NB4 (cell line): ENCODE data around the gene NRXN3.

Source experiments
- DNase-seq: peaks from one replicate; pipeline ENCODE4 v3.0.0; 2010; ENCODE audit warnings: low read depth
- H3K4me3 ChIP-seq: one replicate; pipeline ENCODE4 v1.5.1; 2011; ENCODE audit warnings: mild to moderate bottlenecking, low read depth, low read length, moderate library complexity
- CTCF ChIP-seq: IDR thresholded peaks from one replicate; pipeline ENCODE4 v1.5.1; 2012; ENCODE audit warnings: low read depth, low read length
- MYC ChIP-seq: IDR thresholded peaks from 2 replicates; pipeline ENCODE4 v1.6.1; 2011; ENCODE audit warnings: low read depth, low read length
- POLR2A ChIP-seq: IDR thresholded peaks from 2 replicates; pipeline ENCODE4 v1.6.1; 2011; ENCODE audit warnings: mild to moderate bottlenecking; ENCODE audit not compliant: insufficient read length; ENCODE audit errors: extremely low read depth
- TF ChIP-seq, protein P1 (sequence below): IDR thresholded peaks from 2 replicates; pipeline ENCODE4 v1.6.1; 2011; ENCODE audit warnings: low read depth, low read length

Gene NRXN3

DNA sequence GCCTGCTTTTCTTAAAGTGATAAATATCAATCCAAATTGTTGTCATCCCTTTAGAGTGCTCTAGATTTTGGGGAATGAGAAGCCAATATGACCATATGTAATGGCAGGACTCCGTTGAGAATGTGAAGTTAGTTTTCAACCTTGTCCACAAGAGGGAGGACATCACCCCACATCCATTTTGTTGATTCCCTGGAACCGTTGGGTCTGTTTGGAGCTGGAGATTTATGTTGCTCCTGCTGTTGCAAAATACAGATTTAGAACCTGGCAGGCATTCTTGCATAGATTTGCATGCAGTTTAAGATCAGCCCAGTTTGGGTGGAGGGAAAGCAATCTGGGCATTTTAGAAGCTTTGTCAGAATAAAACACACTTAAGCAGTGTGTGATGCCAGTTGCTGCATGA, 620.1 kb downstream of the NRXN3 start:
- DNase-seq, result peak; percentile 1
- H3K4me3 ChIP-seq, result no peak overlapping the region
- no peak for TF ChIP-seq MYC
- TF ChIP-seq, protein P1, sequence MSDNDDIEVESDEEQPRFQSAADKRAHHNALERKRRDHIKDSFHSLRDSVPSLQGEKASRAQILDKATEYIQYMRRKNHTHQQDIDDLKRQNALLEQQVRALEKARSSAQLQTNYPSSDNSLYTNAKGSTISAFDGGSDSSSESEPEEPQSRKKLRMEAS, result no peak
- TF ChIP-seq POLR2A, result no peak
- no peak for TF ChIP-seq CTCF

DNA sequence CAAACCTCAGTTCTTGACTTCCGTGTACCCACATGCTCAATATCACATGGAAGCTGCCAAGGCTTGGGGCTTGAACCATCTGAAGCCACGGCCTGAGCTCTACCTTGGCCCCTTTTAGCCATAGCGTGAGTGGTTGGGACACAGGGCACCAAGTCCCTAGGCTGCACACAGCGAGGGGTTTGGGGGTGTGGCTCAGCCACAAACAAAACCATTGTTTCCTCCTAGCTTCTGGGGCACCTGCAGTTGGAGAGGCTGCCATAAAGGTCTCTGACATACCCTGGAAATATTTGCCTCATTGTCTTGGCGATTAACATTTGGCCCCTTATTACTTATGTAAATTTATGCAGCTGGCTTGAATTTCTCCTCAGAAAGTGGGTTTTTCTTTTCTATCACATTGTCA, 628.6 kb downstream of the NRXN3 start:
- no peak for DNase-seq
- TF ChIP-seq POLR2A (no peak), MYC (no peak), CTCF (no peak)
- TF ChIP-seq, protein P1, result no peak
- H3K4me3 ChIP-seq, result no peak overlapping the region

GRCh38 chr14:78805570-78805969, 635.4 kb downstream of the NRXN3 start:
- TF ChIP-seq POLR2A (no peak), CTCF (no peak), MYC (no peak)
- TF ChIP-seq, protein P1, result no peak
- no peak overlapping the region for H3K4me3 ChIP-seq
- DNase-seq, result no peak

DNA sequence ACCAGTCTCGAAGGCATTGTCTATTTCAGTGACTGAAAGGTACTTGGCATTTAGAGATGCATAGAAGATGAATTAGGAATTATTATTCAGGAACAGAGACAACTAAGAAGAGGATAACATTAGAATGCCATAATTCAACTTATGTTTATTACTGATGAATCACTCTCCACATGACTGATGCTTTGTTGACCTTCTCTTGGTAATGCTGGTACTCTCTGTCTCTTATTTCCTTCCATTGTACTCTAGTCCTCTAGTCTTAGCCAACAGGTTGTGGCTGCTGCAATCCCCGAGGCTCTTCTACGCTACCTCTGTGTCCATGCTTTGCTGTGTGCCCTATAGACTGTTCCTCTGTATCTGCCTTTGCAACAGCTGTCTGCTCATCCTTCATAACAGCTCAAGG, 652.9 kb downstream of the NRXN3 start:
- DNase-seq, result no peak
- no peak overlapping the region for H3K4me3 ChIP-seq
- TF ChIP-seq POLR2A, result no peak
- TF ChIP-seq MYC, result no peak
- no peak for TF ChIP-seq CTCF
- TF ChIP-seq, protein P1, result no peak

- no peak overlapping the region for H3K4me3 ChIP-seq
- no peak for DNase-seq
- TF ChIP-seq MYC, result no peak
- no peak for TF ChIP-seq POLR2A
- TF ChIP-seq CTCF, result no peak
These were observed 653.3 kb downstream of the NRXN3 start for GRCh38 chr14:78823516-78823915.

- no peak for TF ChIP-seq POLR2A
- TF ChIP-seq MYC, result no peak
- TF ChIP-seq CTCF, result no peak
- TF ChIP-seq, protein P1, result no peak
- no peak overlapping the region for H3K4me3 ChIP-seq
- DNase-seq, result no peak
These were observed 659.1 kb downstream of the NRXN3 start for GRCh38 chr14:78829274-78829673.
